ENCODE data around the gene ERC2.
"Not testable (repeated sequence)": the region's sequence is repeated elsewhere in the genome, so short reads cannot be mapped to it uniquely, and the experiment has no call there.

The ERC2 gene

DNA sequence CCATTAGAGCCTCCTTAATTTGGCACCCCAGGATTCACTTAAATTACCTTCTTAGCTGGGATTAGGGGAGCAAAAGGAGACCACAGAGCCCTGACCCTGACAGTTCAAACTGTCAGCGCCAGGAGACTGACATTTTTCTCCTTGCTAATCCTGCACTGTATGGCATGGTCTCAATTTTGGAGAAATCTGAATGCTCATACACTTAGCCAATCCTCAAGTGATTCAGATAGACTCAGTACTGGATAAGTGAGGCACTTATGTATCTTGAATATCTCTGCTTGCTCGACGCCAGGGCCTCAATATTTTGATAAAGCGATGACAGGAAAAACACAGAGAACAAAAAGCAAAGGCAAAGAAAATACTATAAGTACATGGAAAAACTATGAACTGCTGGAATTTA is 605.2 kb downstream of the ERC2 start:
- DNase-seq = no peak

DNA sequence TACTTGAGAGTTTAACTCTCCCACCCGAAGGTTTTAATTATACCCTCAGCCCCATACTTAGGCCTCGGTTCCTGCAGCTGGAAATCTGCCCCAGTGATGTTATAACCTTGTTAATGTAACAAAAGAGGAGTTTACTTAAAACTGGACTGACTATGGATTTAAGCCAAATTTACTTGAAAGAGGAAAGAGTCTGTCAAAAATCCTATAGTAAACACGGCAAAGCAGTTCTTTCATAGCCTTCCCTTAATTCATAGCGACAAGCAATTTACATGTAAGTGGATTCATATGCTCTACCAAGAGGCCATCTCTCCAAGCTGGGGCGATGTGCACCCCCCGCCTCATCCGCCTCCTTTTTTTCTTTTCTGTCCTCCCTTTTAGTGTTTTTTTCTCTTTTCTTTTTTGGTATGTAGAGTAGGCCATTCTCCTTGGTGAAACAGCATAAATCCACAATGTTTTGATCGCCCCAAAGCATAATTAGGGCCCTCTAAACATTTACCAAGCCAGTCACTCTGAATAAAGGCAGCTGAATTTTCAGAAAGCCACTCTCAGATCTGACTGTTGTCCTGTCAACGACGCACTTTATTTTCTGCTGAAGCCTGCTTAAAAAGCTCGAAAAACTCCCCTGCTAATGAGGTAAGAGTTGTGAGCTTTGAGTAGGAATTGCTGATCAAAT is 608.1 kb downstream of the ERC2 start:
- no peak for DNase-seq

DNA sequence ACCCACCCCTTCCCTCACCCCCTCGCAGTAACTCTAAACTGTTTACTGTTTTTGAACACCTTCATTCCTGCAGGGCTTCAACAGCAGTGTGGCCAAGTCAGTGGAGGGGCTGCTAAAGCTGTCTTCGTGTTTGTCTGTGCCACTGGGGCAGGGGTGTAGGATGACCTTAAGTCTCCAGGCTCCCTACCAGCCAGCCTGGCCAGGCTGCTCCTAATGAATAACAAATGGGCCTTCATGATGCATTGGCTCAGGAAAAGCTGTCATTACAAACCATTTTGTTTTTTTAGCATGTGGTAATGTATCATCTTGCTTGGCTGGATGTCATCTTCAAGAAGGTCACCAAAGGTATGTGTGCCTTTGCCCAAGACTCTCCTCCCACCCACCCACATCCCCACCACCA is 609.0 kb downstream of the ERC2 start:
- DNase-seq = no peak

DNA sequence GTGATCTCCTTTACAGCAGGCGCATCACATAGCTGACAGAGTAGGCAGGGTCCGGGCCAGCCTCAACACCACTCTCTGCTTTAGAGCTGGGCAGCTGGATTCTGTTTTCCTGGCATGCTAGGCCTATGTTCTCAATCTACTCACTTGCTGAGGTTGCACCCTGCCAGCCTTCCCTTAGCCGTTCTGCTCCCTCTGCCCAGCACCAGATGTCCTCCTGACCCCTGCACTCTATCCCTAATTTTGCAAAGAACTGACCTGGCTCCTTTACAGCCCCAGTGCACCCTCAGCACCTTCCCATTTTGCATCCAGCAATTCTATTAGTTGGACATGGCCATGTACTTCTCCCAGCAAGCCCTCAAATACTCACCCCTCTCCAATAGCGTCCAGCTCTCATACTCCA is 609.5 kb downstream of the ERC2 start:
- no peak for DNase-seq

DNA sequence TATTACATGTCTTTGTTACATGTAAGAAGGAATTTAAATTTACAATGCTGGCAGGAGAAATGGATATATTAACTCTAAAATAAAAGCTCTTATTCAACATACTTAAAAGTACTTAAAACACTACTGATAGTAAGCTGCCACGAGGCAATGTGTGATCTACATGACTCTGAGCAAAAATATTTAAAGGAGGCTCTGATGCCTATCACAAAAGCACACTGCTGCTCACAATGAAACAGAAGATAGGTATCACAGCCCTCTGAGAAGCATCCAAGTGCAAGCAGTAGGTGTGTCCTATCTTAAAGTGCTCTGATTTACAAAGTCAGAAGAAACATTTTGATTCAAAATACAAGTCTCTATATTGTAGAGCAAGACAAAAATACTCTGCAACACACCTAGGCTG is 610.0 kb downstream of the ERC2 start:
- DNase-seq = no peak

DNA sequence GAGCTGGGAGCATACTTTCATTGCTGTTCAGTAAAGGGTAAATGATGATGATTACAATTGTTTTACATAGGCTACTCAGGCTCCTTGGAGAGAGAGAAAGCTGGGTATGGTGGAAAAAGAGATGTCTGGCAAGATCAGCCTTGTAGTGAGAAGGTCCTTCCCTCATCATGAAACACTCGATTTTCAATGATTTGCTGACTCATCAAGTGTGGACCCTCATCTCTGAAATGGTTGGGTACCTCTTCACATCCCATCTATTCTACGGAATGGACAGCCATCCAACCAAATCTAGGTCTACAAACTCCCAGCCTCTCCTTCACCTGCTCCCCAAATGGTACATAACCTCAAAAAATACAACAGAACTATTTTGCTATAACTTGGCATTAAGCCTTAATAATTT is 610.6 kb downstream of the ERC2 start:
- DNase-seq = no peak

DNA sequence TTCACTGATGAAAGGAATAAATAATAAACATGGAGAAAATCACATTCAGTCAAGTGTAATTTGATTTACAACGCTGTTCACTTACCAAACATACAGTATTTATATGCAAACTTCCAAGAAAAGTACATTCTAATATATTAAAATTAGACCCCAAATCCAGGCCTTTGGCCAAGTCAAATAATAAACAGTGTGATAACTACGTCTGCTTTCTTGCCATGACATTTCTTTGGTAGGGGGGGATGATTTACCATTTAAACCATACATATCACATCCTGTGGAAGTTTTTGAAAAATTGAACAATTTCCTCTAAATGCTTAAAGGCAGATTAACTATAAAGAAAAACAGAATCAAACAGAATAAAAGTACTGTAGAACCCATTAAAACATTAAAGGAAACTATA is 613.0 kb downstream of the ERC2 start:
- peak; percentile 3 for DNase-seq

DNA sequence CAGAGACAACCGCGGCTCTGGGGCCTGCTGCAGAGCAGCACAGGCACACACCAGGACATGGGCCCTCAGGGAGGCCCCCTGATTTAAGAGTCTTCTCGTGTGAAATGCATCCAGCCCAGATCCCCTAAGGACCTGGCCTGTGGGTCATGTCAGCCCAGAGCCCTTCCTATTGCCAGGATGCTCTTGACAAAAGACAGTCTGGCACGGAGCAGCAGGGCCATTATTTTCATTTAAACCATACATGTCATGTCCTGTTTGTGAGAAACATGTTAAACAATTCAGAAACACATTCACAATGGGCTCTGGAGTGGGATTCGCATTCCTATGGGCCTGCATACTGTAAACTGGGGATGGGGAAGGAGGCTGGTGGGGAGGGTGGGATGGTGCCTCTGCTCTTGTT is 613.8 kb downstream of the ERC2 start:
- no peak for DNase-seq

DNA sequence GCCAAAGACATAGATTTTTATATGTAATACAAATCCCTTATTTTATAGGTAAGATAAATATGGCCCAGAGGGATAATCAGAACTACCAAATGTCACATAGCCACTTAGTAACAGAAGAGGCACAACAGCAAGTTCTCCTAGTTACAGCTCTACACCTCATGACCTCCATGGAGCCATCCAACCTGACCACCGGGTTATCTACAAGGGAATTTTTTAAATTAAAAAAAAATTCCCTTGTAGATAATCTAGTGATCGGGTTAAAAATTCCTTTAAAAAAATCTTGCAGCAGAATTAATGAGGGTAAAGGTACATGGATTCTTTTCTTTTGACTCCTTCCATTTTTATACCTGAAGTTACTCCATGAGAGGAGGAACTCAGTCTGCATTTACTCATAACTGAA is 615.9 kb downstream of the ERC2 start:
- no peak for DNase-seq

DNA sequence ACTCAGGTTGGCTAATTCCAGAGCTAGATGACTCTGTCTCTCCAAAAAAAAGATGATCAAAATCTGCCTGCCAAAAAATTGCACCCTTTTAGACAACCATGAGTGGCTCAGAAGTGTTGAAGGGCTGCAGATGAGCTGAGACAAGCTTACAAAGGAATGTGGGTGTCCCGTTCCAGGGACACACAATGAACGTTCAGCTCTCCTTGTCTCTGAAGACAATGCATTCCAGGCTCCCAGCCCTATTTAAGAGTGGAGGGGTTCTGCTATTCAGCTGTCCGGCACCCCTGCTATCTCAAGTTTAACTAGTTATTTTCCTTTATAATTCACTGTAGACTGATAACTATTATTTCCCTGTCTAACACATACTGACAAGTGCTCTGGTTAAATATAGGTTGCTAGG is 626.1 kb downstream of the ERC2 start:
- no peak for DNase-seq

DNA sequence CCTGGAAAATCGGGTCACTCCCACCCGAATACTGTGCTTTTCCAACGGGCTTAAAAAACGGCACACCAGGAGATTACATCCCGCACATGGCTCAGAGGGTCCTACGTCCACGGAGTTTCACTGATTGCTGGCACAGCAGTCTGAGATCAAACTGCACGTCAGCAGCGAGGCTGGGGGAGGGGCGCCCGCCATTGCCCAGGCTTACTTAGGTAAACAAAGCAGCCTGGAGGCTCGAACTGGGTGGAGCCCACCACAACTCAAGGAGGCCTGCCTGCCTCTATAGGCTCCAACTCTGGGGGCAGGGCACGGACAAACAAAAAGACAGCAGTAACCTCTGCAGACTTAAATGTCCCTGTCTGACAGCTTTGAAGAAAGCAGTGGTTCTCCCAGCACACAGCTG is 636.4 kb downstream of the ERC2 start:
- DNase-seq = not testable (repeated sequence)

DNA sequence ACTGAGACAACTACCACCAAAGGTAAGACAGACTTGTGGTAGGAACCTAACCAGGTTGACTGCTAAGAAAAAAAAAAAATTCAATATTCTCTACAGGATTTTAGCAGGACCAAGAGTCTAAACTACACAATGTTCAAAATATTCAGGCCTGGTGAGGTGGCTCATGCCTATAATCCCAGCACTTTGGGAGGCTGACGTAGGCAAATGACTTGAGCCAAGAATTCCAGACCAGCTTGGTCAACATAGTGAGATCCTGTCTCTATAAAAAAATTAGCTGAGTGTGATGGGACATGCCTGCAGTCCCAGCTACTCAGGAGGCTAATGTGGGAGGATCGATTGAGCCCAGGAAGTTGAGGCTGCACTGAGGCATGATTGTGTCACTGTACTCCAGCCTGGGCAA is 639.6 kb downstream of the ERC2 start:
- no peak for DNase-seq

DNA sequence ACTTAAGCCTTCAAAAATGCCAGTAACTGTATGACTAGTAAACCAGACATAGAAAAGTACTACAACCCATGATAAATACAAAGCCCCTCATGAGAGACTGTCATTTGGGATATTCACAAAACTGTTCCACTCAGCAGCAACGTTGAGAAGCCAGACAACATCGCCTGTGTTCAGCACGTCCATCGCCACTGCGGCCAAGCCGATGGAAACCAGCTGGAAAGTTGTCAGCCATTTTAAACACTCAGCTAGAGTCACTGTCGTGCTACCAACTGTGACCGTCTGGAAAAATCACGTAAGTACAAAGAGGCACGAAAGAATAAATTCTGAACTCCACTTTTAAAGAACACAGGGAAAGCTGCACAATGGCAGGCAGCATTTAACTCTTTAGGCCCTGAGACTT is 640.5 kb downstream of the ERC2 start:
- DNase-seq = no peak

DNA sequence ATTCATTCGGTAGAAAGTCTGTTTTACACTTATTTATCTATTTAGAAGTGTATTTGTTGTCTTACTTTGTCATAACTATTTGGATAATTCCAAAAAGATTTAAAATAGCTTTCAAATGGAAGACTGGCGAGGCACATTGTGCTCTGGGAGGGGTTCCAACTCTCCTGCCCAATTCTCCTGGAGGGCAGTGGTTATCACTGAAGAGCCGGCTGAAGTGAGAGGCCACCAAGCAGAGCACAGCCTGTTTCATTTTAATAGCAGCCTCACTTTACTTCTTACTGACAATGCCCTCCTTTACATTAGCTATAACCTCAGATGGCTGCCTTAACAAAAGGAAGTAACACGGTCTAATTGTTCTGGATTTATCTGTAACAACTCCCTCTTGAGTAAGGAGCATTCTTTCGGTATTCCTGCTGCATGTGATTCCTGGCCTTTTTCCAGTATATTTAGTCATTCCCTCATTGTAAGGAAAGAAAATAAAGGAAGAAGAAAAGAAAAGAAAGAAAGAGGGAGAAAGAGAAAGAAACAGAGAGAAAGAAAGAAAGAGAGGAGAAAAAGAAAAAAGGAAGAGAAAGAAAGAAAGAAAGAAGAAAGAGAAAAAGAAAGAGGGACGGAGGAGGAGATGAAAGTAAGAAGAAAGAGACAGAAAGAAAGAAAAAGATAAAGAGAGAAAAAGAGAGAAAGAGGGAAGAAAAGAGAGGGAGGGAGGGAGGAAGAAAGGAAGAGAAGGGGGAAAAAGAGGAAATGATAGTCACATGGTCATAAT is 641.4 kb downstream of the ERC2 start:
- DNase-seq = no peak

DNA sequence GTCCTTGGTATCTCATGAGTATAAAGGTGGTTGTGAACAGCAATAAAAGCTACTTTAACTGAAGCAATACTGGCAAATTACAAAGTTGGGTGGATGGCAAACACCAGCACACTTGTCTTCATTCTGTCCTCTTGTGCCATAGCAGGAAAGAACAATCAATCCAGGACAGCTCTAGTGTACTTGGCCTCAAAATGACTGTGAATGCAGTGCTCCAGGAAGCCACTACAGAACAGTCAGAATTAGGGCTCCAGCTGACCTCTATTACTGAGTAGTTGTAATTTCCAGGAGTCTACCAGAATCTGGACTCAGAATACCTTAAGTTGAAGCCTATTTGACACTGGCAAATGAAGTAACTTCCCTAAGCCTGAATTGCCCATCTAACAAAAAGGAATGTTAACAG is 642.2 kb downstream of the ERC2 start:
- no peak for DNase-seq

DNA sequence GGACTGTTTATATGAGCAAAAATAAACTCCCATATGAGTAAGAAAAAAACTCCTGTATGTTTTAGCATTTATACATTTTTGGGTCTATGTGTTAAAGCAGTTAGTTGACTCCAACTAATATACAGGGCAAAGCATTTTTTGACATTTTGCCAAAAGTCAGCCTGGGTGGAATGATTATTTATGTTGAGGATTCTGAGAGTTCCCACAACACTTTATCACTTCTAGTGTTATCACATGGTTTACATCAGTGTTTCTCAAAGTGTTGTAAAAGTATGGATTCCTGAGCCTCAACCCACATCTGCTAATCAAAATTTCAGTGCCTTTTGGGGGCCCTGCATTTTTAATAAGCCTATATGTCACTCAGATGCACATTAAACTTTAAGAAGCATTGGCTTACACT is 643.9 kb downstream of the ERC2 start:
- DNase-seq = no peak

DNA sequence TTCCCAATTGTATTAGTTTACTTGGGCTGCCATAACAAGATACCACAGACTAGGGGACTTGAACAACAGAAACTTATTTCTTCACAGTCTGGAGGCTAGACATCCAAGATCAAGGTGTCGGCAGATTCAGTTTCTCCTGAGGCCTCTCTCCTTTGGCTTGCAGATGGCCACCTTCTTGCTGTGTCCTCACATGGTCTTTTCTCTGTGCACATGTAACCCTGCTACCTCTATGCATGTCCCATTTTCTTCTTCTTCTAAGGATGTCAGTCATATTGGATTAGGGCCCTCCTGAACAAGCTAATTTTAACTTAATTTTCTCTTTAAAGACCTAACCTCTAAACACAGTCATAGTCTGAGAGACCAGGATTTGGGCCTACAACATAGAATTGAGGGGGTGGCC is 644.4 kb downstream of the ERC2 start:
- DNase-seq = no peak

DNA sequence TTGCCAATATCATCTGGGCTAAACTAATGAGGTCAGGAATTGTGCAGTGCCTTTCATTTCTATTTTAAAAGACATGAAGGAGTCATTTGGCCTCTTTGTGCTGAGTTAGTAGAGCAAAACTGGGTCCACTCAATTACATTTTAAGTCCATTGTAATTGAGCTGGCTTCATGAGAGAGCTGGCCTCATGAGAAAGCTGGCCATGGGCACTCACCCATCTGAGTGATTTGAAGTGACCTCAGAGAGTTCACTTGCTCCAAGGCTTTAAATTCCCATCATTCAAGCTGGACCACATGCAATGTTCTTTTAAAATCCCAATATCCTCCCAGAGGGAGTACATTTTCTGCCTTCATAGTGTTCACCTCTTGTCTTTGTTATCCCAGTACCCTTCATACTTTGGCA is 645.3 kb downstream of the ERC2 start:
- DNase-seq = no peak

DNA sequence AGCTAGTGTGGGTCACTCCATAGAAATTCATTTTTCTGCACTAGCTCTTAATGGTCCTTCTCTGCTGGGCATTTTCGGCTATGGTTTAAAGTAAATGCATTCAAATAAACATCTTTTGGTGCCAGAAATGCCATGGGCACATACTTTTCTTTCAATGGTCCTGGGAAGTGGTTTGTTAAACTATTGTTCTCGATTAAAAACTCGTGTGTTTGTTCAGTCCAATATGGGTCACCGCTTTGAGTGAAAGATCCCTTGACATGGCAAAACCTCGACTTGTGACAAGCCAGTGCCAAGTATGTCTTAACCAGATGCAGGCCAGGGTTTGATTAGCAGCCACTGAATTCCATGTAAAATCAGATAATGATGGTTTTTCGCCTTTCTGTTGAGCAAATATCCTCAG is 649.3 kb downstream of the ERC2 start:
- DNase-seq = no peak

DNA sequence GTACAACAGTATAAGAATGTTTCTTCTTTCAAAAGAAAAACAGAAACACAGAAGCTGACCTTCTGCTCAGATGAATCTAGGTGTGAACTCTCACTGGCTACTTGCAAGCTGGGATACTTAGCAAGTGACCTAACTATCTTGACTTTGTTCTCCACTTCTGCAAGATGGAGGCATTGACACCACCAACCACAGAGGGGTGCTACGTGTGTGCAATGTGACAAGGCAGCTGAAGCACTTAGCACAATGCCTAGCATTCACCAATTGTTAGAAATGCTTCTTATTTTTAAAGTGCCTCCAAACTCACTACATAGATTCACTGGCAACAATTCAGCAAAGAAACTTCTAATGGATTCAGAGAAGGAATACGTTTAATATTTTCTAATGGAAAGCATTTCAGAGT is 649.8 kb downstream of the ERC2 start:
- no peak for DNase-seq

DNA sequence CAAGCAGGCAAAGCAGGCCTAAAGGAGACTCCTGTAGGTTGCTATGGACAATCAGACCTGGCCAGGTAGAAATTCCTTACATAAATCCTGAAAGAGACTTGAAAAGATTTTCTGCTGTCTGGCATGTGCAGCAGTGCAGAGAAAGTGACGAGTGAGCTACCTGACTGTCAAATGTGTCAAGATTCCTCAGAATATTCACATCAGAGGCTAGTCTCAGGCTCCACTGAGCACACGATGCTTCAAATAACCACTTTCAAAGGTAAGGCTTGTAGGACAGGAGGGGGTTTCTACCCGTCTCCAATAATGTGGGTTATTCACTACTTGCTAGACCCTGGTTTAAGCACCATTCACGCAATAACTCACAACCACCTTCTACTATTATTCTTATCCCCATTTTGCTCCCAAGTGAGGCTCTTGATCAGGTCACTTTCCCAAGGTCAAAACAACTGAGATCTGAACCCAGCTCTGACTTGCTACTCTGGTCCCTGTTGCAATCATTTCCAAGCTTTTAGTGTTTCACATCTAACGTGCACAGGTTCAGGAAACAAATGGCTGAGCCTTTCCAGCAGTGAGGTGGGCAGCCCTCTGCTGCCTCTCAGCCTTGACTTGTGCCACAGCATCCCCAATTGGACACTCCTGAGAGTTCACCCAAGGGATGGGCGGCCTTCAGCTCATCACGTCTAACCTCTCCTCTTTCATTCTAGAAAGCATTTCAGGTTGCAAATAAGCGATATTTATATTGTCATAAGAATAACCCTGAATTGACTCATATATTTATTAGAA is 651.3 kb downstream of the ERC2 start:
- no peak for DNase-seq

DNA sequence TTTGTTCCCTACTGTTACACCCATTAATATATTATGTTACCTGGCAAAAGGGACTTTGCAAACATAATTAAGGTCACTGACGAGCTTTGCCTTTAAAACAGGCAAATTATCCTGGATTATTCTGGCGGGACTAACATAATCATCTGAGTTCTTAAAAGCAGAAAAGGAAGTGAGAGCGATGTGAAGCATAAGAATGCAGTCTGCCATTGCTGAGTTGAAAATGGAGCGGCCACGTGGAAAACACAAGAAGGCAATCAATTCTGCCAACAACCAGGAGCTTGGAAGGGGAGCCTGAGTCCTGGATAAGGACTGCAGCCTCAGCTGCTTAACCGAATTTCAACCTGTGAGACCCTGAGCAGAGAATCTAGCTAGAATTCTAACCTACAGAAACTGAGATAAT is 653.0 kb downstream of the ERC2 start:
- no peak for DNase-seq

DNA sequence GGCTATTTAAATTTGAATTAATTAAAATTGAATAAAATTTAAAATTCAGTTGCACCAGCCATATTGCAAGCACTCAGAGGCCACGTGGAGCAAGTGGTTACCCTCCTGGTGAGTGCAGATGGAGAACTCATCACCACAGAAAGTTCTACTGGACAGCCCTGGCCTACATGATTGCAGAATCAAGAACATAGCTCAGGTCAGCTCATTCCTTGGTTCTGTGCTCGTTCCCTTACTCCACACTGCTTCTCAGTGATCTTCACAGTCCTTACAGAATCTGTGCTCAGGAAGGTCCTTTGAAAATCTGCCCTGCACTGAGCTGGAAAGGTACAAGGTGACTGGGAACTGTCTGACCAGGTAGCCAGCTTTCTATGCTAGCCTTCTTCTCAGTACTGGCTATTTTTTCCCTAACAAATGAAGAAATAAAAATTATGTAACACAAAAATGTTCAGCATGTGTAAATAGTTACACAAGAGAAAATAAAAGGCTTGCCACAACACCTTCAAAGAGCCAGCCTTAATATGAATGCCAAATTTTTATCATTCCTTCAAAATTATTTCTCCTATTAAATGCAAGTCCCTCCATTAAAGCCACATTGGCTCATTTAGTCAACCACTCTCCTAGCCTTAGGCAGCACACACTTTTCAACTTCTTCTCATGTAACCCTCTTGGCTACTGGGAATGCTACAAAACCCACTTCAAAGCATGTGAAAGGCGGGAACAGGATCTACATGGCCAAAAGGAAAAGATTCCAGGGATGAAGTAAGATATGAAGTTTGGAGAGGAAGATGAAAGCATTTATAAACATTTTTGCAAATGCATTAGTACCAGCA is 654.8 kb downstream of the ERC2 start:
- DNase-seq = no peak

All from NCI-H1048 (cell line).